Measurements from ENCODE around the gene TIGD1. TPM values are rescaled to one million over a fixed set of nuclear protein-coding genes. Genes with fewer than 3 reads are reported as not detected.
A peak's percentile ranks its signal among the peaks of the same experiment; 100 is the strongest.

Gene TIGD1
- 28.6 and 28.8 TPM in 2 replicates for polyA plus RNA-seq (2014; cell fraction: cytosol; rRNA removed)
- 30.9 and 38.4 TPM in 2 replicates for polyA plus RNA-seq (2014; cell fraction: nucleus; rRNA removed)

DNA sequence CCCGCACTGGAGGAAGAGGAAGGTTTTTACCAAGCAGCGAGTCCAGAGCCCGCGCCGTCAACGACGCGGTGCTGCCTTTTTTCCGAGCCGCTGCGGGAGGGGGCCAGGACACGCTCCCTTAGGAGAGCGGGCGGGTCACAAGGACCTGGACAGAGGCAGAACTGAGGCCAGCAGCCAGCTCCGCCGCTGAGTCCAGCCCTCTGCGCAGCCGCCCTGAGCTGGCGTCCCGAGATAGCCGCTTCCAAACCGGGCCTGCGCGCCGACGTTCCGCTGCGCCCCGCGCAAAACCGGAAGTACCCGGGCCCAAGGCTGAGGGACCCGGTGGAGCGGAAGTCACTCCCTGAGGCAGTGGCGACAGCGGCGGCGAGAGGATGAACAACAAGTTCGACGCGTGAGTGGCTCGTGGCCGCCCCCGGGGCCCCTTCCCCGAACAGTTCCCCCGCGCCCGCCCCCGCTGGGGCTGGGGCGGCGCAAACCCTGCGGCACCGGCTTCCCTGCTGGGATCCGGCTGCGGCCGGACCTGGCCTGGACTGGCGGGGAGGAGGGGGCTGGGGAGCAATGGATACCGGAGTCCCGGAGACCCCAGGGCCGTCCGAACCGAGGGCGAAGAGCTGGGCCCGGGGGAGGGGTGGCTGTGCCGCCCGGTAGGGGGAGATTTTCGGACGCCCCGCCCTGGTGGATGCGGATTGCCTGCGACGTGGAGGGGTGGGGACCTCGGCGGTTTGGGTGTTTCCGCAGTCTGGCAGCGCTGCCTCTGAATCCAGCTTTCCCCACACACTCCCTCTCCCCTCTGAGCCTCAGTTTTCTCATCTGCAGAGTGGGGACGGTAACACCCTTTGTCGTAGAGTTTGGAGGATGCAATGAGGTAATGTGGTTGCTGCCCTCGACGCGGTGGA, at the start of gene TIGD1, which contains the start of gene EIF4E2:
Gene TIGD1, minus strand, starts transcription at position 204 of the 896 bp plus-strand sequence. CDS start 675 bp downstream, outside the sequence.
Gene EIF4E2, plus strand, starts transcription at position 336 of the 896 bp plus-strand sequence. Its CDS starts 36 bp downstream, at position 372.
- DNase-seq (ENCODE audit: low spot score), result peak; percentile 95

DNA sequence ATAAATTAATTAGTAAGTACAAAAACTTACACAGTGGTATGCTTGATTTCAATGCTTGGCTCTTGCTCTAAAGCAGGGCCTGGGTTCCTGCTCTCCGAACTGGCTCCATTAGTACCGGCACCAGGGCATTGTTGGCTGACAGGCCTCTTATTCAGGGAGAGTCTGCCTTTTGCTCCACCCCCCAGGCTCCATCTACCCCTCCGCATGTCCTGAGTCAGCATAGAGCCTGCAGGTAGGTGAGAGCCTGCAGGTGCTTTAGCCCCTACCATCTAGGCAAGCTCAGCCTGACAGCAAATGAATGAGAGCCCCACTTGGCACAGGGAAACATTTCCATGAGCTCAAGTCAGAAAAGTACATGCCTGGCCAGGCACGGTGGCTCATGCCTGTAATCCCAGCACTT, 47.9 kb upstream of the TIGD1 start:
- no peak for DNase-seq (ENCODE audit: low spot score)

DNA sequence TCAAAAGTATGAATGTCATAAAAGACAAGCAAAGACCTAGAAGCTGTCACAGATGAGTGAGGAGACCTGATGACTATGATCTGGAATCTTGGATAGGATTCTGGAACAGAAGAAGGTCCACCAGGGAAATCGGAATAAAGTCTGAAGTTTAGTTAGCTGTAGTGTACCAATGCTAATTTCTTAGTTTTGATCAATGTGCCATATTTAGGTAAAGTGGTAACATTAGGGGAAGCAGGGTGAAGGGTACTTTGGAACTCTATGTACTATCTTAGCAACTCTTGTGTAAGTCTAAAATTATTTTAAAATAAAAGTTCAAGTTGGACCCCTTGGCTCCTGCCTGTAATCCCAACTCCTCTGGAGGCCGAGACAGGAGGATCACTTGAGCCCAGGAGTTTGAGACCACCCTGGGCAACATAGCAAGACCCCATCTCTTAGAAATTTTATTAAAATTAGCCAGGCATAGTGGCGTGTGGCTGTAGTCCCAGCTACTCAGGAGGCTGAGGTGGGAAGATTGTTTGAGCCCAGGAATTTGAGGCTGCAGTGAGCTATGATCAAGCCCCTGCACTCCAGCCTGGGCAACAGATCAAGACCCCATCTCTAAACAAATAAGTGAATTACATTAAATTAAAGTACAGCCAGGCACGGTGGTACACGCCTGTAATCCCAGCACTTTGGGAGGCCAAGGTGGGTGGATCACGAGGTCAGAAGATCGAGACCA, 47.2 kb upstream of the TIGD1 start:
- DNase-seq (ENCODE audit: low spot score), result no peak

DNA sequence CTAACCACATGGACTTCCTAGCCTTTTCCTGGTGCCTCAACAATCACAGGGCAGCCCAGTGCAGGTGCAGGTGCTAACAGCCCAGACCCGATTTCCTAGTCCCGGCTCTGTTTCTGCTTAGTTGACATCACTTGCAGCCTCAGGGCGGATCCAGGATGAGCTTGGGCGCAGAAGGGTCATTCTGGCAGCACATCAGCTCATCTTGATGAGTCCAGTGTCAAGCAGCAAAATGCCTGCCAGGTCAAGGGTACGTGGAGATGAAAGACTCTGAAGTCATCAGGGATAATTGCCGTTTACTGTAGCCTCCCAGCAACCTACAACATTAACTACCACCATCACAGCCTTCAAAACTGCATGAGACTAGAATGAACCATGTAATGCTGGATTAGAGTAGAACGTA, 43.6 kb upstream of the TIGD1 start:
- no peak for DNase-seq (ENCODE audit: low spot score)

DNA sequence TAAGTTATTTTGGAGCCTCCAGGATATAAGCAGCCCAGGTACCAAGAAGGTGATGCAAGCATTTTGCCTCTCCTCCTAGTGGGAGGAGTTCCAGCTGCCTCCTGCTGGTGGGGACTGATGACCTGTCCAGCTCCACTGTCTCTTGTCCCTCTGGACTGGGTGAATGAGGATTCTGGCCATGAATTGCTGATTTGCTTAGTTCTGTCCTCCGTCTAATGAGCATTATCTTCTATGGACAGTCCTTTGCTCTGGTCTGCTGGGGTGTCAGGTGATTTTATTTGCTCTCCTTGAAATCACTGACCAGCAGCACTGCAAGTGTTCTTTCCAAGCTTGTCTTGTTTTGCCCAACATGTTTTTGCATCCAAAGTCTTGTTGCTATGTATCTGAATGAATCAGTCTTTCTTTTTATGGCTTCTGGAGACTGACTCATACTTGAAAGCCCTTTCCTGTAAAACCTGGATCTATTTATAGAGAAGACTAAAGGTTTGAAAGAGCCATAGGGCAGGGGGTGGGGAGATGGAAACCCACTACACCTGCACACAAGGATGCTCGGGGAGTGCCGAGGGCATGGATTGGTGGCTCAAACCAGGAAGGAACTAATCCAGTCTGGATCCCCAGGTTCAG, 42.5 kb upstream of the TIGD1 start:
- DNase-seq (ENCODE audit: low spot score), result no peak

DNA sequence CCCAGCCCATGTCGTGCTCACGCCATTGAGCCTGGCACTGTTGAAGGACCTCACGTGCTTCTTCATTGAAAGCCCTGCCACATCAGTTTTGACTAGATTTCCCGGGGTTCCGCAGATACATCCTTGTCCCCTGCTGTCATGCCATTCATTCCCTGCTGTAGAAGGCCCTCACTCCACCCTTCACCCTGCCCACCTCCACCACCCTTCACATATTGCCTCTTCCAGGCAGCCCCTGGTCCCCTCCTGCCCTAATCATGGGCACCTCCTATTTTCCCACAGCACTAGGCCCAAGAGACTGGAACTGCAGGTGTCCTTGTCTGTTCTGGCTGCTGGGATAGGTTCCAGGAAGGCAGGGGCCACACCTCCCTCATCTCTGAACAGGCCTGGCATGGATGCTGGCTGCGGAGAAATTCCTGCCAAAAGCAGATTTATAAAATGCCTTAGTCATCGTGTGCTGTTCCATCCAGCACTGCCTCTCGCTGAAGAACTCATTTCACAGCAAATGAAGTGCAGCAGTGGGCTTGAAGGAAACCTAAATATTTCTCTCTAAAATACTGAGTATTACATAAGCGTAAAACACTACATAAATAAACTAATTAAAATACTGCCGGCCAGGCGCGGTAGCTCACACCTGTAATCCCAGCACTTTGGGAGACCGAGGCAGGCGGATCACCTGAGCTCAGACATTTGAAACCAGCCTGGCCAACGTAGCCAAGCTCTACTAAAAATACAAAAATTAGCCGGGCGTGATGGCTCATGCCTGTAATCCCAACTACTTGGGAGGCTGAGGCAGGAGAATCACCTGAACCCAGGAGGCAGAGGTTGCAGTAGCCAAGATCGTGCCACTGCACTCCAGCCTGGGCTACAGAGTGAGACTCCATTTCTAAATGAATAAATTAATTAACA, 38.6 kb upstream of the TIGD1 start:
- no peak for DNase-seq (ENCODE audit: low spot score)

DNA sequence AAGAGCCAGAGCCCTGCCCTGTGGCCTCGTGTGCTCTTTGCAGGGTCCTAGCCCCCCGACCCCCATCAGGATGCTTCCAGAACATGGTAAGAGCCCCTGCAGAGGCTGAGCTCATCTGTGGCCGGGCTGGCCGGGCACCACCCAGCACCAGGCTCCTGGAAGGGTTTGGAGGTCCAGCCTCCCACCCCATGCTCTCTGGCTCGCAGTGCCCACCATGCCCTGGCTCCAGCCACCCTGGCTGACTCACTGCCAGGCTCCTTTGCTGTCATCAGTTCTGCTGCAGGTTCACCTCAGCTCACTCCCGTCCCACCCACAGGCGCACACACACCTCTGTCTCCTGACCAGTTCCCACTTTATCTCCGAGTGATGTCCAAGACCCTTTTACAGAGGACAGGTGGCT, 37.7 kb upstream of the TIGD1 start:
- no peak for DNase-seq (ENCODE audit: low spot score)

DNA sequence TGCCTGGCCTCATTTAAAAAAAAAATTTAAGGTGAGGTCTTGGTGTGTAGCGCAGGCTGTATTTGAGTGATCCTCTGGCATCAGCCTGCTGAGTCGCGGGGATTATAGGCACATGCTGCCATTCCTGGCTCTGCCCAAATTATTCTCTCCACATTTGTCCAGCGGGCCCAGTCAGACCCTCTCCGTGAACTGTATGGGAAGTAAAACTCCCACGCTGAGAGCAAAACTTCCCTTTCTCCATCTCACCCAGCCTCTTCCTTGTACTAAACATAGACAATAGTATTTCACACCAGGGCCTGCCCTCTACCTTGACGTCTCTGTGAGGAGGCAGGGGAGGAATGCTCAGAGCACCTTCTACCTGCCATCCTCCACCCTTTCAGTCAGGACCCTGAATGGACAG, 37.2 kb upstream of the TIGD1 start:
- DNase-seq (ENCODE audit: low spot score), result no peak

DNA sequence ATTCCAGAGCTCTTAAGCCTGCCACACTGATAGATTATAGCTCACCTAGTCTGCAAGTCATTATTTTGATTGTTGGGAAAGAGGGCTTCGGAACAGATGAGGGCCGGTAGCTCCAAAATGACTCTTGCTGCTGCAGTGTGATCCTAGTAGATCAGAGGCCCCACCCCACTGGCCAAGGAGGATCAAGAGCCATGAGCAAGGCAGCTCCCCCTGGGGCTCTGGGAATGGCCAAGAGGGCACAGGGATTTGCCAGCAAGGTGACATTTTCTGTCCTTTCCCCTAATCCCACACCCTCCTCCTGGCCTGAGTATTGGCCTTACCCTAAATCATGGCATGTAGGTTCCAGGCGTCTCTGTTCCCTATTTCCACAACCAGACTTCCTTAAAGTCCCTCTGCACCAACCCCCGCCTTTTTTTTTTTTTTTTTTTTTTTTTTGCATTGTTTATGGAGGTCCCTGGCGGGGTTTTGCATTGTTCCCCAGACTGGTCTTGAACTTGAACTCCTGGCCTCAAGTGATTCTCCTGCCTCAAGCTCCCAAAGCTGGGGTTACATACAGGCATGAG, 36.7 kb upstream of the TIGD1 start:
- DNase-seq (ENCODE audit: low spot score), result no peak

DNA sequence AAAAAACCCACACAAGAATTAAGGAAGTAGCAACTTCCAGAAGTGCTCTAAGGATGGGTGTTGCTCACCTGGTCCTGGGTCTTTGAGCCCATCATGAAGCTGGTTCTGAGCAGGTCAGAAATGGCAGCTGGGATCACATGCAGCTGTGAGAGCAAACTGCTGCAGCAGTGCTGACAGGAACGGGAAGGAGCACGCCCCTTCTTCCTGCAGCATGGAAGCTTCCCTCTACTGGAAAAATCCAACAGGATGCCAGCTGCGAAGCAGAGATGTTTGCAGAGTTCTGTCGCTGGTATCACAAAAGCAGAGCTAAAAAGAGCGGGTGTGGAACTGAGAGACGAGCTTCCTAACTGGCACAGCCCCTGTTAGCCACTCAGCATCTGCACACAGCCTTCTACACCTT, 33.9 kb upstream of the TIGD1 start:
- no peak for DNase-seq (ENCODE audit: low spot score)

DNA sequence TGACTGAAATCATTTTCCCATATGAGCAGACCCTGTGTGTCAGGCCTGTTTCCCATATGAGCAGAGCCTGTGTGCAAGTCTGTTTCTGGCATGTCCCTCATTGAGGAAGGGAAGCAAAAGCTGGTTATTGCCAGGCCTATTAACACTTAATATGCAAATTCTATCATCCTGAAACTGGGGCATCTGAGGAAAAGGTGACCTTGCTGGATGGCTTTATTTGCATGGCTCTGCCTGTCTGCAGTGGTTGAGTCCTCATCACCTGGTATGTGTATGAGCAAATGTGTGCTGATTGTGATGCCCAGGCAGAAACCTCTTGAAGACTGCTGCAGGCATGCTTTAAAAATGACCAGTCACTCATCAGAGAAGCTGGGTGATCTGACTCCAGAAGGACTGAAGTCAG, 31.4 kb upstream of the TIGD1 start:
- DNase-seq (ENCODE audit: low spot score), result no peak

DNA sequence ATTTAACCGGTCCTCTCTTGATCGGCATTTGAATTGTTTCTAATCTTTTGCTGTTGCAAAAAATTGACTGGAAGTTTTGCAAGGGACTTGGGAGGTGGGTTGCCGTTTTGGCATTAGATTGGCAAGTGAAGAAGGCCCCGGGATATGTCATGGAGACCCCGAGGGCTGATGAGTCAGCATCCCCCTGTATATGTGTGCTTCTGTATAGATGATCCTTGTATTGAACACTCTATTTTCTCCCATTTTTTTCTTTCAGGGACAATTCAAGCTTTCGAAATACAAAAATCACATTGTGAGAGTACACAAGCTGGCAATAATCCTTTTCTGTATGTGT, 30.3 kb upstream of the TIGD1 start:
- no peak for DNase-seq (ENCODE audit: low spot score)

DNA sequence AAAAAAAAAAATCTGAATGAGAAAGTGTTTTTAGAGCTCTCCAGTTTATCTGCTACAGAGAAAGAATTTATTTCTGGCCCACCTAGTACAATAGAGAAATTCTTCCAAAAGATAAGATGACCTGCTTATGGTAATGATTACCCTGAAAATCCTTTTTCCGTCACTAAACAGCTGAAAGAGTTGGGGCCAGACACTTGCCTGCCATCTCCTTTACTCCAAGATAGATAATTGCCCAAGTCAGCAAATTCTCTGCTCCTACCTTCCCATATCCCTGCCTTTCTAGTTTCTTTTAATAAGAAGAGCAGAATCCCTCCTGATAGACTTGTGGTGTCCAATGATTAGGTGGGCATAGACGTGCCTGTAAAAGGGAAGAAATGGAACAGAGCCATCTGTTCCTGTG, 28.3 kb upstream of the TIGD1 start:
- no peak for DNase-seq (ENCODE audit: low spot score)

DNA sequence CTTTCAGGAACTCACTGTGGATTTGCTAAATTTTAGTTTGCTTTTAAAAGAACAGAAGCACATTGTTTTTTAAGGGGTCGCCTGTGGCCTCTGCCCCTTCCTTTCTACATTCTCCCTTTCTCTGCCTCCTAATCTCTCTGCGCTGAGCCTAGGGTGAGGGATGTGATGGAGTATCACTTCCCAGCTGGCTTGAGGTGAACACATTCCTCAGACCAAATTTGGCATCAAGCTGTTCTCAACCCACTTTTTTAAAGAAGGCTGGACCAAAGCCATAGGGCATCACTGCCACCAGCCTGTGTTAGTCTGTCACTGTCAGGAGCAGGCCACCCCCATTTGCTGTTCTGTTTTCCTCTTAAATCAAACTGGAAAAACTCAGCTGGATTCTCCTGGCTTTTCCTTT, 27.5 kb upstream of the TIGD1 start:
- DNase-seq (ENCODE audit: low spot score), result no peak

DNA sequence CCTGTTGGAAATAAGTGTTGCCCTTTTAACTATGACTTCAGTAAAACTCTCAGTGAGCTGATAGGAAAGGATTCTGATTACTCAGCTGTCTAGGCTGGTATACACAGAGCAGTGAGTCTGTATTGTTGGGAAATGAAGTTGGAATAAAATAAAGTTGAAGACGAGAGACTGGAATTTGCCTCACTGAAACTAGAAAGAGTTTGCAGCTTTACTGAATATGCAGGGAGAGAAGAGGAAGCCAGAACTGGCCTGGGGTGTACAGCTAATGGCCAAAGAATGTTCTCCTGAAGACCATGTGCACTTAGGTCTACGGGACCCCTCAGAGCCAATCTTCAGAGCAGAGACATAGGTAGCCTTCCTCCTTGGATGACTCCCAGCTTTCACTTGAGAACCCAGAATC, 26.6 kb upstream of the TIGD1 start:
- DNase-seq (ENCODE audit: low spot score), result no peak

DNA sequence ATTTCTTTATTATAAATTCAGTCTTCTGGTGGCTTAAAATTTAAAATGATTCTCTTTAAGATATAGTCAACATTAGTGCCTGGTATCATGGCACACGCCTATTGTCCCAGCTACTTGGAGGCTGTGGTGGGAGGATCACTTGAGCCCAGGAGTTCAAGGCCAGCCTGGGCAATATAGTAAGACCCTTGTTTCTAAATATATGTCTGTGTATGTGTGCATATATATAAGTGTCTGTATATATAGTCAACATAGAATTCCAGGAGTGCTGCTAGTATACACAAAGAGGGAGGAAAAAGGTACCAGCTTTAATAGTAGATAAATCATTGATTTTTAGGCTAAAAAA, 25.0 kb upstream of the TIGD1 start:
- DNase-seq (ENCODE audit: low spot score), result no peak

DNA sequence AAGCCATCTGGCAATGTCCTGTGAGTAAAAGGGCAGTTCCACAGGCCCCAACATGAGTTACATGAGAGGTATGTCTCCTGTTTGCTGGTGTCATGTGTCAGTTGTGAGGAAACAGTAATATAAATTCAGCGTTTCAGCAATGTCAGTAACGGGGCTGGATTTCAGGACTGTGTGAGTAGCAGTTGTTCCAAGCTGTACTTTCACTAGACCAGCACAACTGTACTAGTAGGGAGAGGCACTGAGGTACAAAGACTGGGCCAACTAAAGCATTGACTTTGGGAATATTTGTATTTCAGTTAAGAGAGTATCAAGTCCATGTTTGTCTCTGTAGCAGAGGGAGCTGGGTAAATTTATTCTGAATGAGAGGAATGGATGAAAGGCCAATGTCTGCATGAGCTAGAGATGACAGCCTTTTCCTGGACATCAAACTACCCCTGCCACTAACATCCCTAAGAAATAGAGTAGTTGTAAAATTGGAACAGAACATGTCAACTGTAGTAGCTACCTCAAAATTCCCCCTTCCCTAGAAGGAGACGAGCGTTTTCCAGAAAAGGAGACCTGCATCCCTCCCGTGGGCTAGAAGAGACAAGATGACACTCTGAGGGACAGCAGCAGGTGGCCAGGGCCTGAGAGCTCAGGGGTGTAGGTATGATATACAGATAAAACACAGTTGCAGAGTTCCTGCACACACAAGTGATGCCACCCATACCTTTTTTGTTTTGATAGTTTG, 24.5 kb upstream of the TIGD1 start:
- DNase-seq (ENCODE audit: low spot score), result no peak

DNA sequence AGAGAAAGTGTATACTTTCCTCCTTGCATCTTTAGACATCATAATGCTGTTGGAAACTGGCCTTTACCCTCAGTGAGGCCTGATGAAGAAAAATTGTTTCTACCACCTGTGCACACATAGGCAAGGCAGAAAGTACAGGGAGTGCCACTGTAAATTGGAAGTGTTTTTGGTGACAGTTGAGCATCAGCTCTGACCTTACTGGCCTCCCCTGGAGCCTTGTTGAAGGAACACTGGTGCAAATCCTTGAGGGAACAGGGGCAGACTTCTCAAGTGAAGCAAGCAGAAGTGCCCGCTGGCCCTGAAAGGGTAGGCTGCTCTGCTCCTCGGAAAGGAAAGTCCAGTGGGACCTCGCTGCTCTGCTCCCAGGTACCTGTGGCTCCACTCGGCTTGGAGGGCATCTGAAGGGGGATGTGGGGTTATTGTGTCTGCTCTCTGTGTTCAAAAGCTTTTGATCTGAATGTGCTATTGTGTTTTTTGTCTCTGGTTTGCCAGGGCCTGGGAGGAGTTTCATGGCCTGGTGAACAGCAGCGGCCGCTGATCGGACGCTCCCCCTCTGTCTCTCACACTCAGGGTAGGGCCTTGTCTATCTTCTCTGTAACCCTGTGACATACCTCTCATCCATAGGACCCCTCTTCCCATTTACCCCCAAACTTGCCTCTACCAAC, 23.5 kb upstream of the TIGD1 start:
- no peak for DNase-seq (ENCODE audit: low spot score)

DNA sequence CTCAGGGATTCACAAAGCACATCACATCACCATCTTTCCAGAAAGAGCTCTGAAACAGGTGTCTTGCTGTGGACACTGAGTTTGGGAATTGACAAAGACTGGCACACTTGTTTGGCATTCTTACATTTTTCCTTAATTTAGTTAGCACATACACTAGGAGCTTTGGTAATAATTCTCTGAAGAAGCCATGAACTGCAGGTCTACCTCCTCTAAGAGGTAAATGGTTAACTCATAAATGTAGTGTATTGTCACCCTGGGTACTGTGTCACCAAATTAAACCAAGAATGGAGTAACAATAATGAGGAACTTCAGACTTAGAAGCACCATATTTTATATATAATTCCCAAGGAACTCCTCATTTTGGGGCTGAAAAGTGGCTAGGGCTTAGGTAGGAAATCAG, 22.7 kb upstream of the TIGD1 start:
- no peak for DNase-seq (ENCODE audit: low spot score)

DNA sequence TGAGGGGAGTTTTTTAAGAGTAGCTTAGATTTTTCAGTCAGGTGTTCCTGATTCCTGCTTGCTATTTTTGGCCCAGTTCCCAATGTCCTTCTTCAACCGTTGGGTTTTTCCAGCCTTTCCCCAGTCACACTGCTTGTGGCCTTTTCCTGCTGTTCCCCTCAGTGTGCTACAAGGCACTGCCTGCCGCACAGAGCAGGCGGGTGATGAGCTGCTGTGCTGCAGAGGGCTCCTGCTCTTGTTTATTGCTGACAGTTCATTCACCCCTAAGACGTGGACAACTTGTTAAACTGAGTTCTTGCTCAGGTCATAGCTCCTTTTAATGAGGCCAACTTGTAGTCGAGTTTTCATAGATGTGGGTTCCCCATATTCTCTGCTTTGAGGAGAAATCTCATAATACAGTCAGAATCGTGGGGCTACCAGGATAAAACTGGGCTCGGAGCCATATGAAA, 20.7 kb upstream of the TIGD1 start:
- DNase-seq (ENCODE audit: low spot score), result no peak

Data from SK-N-DZ (cell line).